IMR-90 (cell line): ENCODE data around the gene EPHA2. TPM values are rescaled to one million over a fixed set of nuclear protein-coding genes. Genes with fewer than 3 reads are reported as not detected.

ENCODE experiments used
- ELK1 ChIP-seq: fragments of 150-350 bp; IDR thresholded peaks from 2 replicates; pipeline ENCODE4 v1.6.1; 2016; ENCODE audit warnings: low read depth, mild to moderate bottlenecking, low read length, moderate library complexity, borderline replicate concordance
- polyA plus RNA-seq, 3 experiments: library from polyadenylated mRNA; depleted of rRNA; stranded (reverse); fragments of >200 nt; gene quantifications; 2 replicates each; pipeline ENCODE4 v1.2.3, GENCODE V29; 2012; ENCODE audit warnings: low replicate concordance in 1 of 3
- total RNA-seq: library from RNA; depleted of rRNA; stranded (reverse); fragments of >200 nt; gene quantifications from 2 replicates; pipeline ENCODE4 v1.2.3, GENCODE V29; 2012

The EPHA2 gene
- total and polyA plus RNA-seq, 2 of the 4 experiments (the other 2 are of a cell fraction): 24.0 to 72.6 TPM

DNA sequence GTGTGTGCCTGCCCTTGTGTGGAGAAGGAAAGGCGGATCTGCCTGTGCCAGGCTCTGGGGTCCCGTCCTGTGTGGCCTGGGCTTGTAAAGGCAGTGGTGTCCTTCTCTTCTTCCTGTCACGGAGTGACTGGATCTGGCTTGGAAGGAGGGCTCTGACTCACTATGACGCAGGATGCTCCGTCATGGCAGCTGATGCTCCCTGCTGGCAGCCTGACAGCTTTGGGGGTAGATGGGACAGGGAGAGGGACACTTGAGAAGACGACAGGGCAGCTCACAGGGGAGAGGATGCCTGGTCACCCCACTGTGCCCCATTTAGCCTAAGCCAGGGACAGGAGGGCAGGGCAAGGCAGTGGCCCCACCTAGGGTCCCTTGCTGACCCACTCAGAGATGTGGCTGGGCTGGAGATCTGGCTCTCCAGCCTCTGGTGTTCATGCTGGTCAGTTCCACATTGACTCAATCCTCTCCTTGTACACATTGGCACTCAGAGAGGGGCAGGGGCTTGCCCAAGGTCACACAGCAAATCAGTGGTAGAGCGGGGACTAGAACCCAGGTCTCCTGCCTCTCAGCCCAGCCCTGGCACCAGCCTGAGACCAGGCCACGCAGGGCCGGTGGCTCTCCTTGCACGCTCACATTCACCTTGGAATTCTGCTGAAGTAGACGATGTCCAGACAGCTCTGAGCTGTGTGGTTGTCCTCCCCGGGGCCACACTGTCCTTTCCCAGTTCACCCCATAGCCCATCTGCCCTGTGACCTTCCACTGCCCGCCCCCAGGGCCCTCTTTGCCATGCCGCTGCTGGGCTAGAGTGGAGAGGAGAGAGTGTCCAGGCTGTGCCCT, 79.6 kb downstream of the EPHA2 start (continued):
- no peak for TF ChIP-seq ELK1
